ENCODE results near the gene RBM47. TPM values are rescaled to one million over a fixed set of nuclear protein-coding genes. Genes with fewer than 3 reads are reported as not detected.

RBM47 gene
- total and polyA plus RNA-seq, 10 of the 15 experiments (the other 5 are each of a cell fraction or from before 2014, with no cell fraction given): 7.9 to 45.0 (median 28.7) TPM

- ATAC-seq: no peak
- Histone ChIP-seq H4K20me1 (ENCODE audit: control insufficient read depth, insufficient read depth) (no peaks in the 10 kb centered on the region), H3K9ac (ENCODE audit: control insufficient read depth, insufficient read depth, low read length) (no peak overlapping the region), H3K9me3 (replicated peaks; ENCODE audit: control insufficient read depth, insufficient read depth, low read length) (peaks cover 3% of the 10 kb centered on the region; the same call in 1 of the 3 replicates), H3K4me3 (no peak overlapping the region), H3K4me1 (ENCODE audit: control insufficient read depth, insufficient read depth, low read length) (no peaks in the 10 kb centered on the region), H2AFZ (ENCODE audit: control insufficient read depth, low read depth, low read length) (no peak overlapping the region), H3K79me2 (ENCODE audit: control insufficient read depth, insufficient read depth, low read length) (no peaks in the 10 kb centered on the region), H3K27me3 (replicated peaks in 1 of 2; ENCODE audit: control insufficient read depth in 2 of 2, insufficient read depth in 2 of 2, low read length in 1 of 2) (no peaks in the 10 kb centered on the region), H3K27ac (ENCODE audit: control insufficient read depth, insufficient read depth) (no peak overlapping the region), H3K4me2 (ENCODE audit: control insufficient read depth, insufficient read depth) (no peak overlapping the region), H3K36me3 (ENCODE audit: control insufficient read depth in 2 of 2, insufficient read depth in 2 of 2, low read length in 1 of 2) (no peaks in the 10 kb centered on the region)
- 91% methylated on average over 8 of the region's 8 CpGs for WGBS (ENCODE audit: insufficient coverage, insufficient replicate concordance, low lambda C conversion rate, missing lambda C conversion rate)
- no peak for DNase-seq (ENCODE audit: low read depth, low spot score)
- ChIA-PET SMC1A (ENCODE audit: uncharacterized antibody, unreplicated experiment) (no interaction called here), POLR2A (interaction anchor here (0.6 to 0.7 kb wide), 3 partner anchors 56 to 916 kb away, joined by 3 to 4 read pairs (median 4); no protein-coding TSS in a partner anchor), CTCF (no interaction called here), RAD21 (ENCODE audit: unreplicated experiment) (no interaction called here)
- no TSS peak for BruUV-seq (replicated peaks)
- FAIRE-seq: no peak
- in situ Hi-C loops (cut with MboI) (no loop called here), intact Hi-C loops (cut with micrococcal nuclease; ENCODE audit: unreplicated experiment) (no loop called here)
- TF ChIP-seq CEBPZ (IDR thresholded peaks at IDR 0.05; ENCODE audit: low read depth, low read length): no peak
- TF ChIP-seq KAT2A (conservative IDR thresholded peaks at IDR 0.05; ENCODE audit: control insufficient read depth, low read depth, low read length): no peak
- no peak for TF ChIP-seq SPI1 (IDR thresholded peaks at IDR 0.05; ENCODE audit: borderline replicate concordance, insufficient read depth, low read depth, low read length)
- TF ChIP-seq CHD4 (IDR thresholded peaks at IDR 0.05): no peak
- TF ChIP-seq SUZ12 (IDR thresholded peaks at IDR 0.05; ENCODE audit: unreplicated experiment): no peak
- TF ChIP-seq REST (IDR thresholded peaks at IDR 0.05; ENCODE audit: low read depth, low read length): no peak
- no peak for TF ChIP-seq SP1 (IDR thresholded peaks at IDR 0.05; ENCODE audit: low read depth, low read length)
- TF ChIP-seq NR2C1 (IDR thresholded peaks at IDR 0.05): no peak
- TF ChIP-seq DPF2 (IDR thresholded peaks at IDR 0.05): no peak
- no peak for TF ChIP-seq ZBTB33 (IDR thresholded peaks at IDR 0.05)
- TF ChIP-seq ZNF592 (IDR thresholded peaks at IDR 0.05): no peak
- no peak for TF ChIP-seq MEF2A (IDR thresholded peaks at IDR 0.05; ENCODE audit: insufficient read depth, low read depth, low read length)
Observed at GRCh38 chr4:40401631-40402030, 228.0 kb downstream of the RBM47 start.

Measured in GM12878 (cell line).